SU-DHL-6 (cell line): ENCODE results near the gene STKLD1.
A peak's percentile ranks its signal among the peaks of the same experiment; 100 is the strongest.

ENCODE experiments used
- H2AFZ ChIP-seq: fragments of 200-600 bp; sonication (generic); 2 replicates; pipeline ENCODE4 v1.6.1; 2014; ENCODE audit warnings: low read depth, mild to moderate bottlenecking, moderate library complexity, mixed read lengths, antibody characterized with exemption, low read length; ENCODE audit not compliant: severe bottlenecking
- H3F3A ChIP-seq: fragments of 200-600 bp; shearing (Covaris generic); 2 replicates; pipeline ENCODE4 v1.6.0; 2016; ENCODE audit warnings: antibody characterized with exemption, mild to moderate bottlenecking; ENCODE audit not compliant: insufficient read depth
- H3K27ac ChIP-seq: fragments of 200-600 bp; sonication (generic); 2 replicates; pipeline ENCODE4 v1.5.1; 2016; ENCODE audit warnings: low read depth, mild to moderate bottlenecking, low read length, moderate library complexity, mixed read lengths
- H3K27me3 ChIP-seq: fragments of 200-600 bp; sonication (generic), shearing (Covaris generic); 2 replicates; pipeline ENCODE4 v1.6.0; 2014; ENCODE audit warnings: mild to moderate bottlenecking, low read length
- H3K36me3 ChIP-seq: fragments of 200-600 bp; sonication (generic); 2 replicates; pipeline ENCODE4 v1.6.1; 2014; ENCODE audit warnings: mild to moderate bottlenecking, low read length, mixed read lengths
- H3K4me2 ChIP-seq: fragments of 300-600, 200-600 bp; shearing (Covaris generic), sonication (generic); 2 replicates; pipeline ENCODE4 v1.6.0; 2014; ENCODE audit warnings: low read length, low read depth, mild to moderate bottlenecking; ENCODE audit not compliant: poor library complexity, severe bottlenecking
- H3K4me3 ChIP-seq: fragments of 200-600 bp; sonication (generic); 2 replicates; pipeline ENCODE4 v1.5.1; 2014; ENCODE audit warnings: antibody characterized with exemption, low read length, mild to moderate bottlenecking, mixed read lengths; ENCODE audit not compliant: insufficient read depth, poor library complexity, severe bottlenecking
- H3K79me2 ChIP-seq: fragments of 200-600 bp; sonication (generic); 2 replicates; pipeline ENCODE4 v1.6.1; 2014; ENCODE audit warnings: mild to moderate bottlenecking, low read length, moderate library complexity; ENCODE audit not compliant: insufficient read depth
- H3K9ac ChIP-seq: fragments of 200-600 bp; sonication (generic); 2 replicates; pipeline ENCODE4 v1.7.0; 2014; ENCODE audit warnings: mild to moderate bottlenecking, low read length
- H3K9me2 ChIP-seq: fragments of 200-600 bp; sonication (generic); replicated peaks from 2 replicates; pipeline ENCODE4 v1.6.1; 2014; ENCODE audit warnings: low read length; ENCODE audit not compliant: insufficient read depth
- H3K9me3 ChIP-seq: fragments of 200-600 bp; sonication (generic); 2 replicates; pipeline ENCODE4 v1.6.1; 2014; ENCODE audit warnings: low read length, mixed read lengths; ENCODE audit not compliant: insufficient read depth
- H4K20me1 ChIP-seq: fragments of 200-600 bp; sonication (generic); 2 replicates; pipeline ENCODE4 v1.6.1; 2014; ENCODE audit warnings: low read depth, mild to moderate bottlenecking, antibody characterized with exemption, low read length, moderate library complexity, mixed read lengths
- EZH2phosphoT487 ChIP-seq: fragments of 200-600 bp; sonication (generic), shearing (Covaris generic); conservative IDR thresholded peaks from 2 replicates; pipeline ENCODE4 v1.6.1; 2018; ENCODE audit warnings: mild to moderate bottlenecking, antibody characterized with exemption, low read length, moderate library complexity, mixed read lengths
- TF ChIP-seq, protein P1 (sequence below): fragments of 200-600 bp; sonication (generic); IDR thresholded peaks from one replicate; pipeline ENCODE4 v1.5.1; 2017; ENCODE audit warnings: antibody characterized with exemption, mild to moderate bottlenecking, low read length, moderate library complexity; ENCODE audit not compliant: insufficient read depth, poor library complexity, severe bottlenecking

STKLD1 gene

DNA sequence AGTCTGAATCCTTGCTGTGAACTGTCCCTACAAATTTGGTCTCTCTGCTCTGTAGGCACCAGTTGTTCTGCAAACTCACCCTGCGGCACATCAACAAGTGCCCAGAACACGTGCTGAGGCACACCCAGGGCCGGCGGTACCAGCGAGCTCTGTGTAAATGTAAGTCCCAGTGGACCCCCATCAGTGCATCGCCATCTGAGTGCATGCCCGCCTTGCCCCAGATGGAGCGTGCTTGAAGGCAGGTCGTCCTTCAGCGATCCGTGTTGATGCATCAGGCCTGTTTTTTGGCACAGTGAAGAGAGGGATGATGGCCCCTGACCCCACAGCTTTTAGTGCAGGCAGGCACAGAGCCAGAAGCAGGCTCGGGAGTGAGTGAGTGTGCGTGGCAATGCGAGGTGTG lies 18.5 kb upstream of the STKLD1 start:
- Histone ChIP-seq H4K20me1 (no peaks in the 10 kb centered on the region), H3K4me3 (peak overlapping the region; percentile 80), H3K36me3 (no peaks in the 10 kb centered on the region; the same call in 1 of the 2 replicates), H3K27ac (no peak overlapping the region), H3K79me2 (peaks cover 8% of the 10 kb centered on the region; the same call in 1 of the 2 replicates), H3K9me3 (no peaks in the 10 kb centered on the region), H3F3A (peaks cover 27% of the 10 kb centered on the region), H3K4me2 (peak overlapping the region; percentile 86), H3K9me2 (no peaks in the 10 kb centered on the region), H3K27me3 (no peaks in the 10 kb centered on the region), H2AFZ (no peak overlapping the region), H3K9ac (peak overlapping the region; percentile 85)
- TF ChIP-seq EZH2phosphoT487, result no peak
- TF ChIP-seq, protein P1, sequence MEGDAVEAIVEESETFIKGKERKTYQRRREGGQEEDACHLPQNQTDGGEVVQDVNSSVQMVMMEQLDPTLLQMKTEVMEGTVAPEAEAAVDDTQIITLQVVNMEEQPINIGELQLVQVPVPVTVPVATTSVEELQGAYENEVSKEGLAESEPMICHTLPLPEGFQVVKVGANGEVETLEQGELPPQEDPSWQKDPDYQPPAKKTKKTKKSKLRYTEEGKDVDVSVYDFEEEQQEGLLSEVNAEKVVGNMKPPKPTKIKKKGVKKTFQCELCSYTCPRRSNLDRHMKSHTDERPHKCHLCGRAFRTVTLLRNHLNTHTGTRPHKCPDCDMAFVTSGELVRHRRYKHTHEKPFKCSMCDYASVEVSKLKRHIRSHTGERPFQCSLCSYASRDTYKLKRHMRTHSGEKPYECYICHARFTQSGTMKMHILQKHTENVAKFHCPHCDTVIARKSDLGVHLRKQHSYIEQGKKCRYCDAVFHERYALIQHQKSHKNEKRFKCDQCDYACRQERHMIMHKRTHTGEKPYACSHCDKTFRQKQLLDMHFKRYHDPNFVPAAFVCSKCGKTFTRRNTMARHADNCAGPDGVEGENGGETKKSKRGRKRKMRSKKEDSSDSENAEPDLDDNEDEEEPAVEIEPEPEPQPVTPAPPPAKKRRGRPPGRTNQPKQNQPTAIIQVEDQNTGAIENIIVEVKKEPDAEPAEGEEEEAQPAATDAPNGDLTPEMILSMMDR, result no peak

DNA sequence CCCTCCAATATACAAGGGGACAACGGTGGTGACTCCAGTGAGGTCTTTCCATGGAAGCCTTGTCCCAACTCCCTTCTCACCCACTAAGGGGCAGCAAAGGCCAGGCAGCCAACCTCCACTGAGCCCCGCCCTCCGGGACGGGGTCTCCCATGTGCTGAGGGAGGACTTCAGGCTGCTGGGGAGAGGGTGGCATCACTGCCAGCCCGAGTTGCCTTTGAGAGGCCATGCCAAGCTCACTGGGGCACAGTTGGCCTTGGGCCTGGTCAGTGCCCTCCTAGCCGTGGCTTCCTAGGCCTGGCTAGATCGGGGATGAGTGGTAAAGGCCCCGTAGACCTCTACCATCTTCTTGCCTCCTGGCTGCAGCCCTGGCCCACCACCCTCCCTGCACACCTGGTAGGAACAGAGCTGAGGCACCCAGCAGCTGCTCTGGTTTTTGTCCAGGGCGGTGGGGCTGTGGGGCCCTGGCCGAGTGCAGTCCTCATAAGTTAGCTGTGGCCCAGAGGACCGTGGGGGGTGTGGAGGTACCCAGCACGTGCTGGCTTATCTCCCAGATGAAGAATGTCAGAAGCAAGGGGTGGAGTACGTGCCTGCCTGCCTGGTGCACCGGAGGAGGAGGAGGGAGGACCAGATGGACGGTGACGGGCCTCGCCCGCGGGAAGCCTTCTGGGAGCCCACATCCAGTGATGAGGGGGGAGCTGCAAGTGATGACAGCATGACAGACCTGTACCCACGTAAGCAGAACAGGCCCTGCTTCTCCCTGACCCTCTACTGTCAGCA lies 16.6 kb upstream of the STKLD1 start:
- H3K9me2 ChIP-seq, result no peaks in the 10 kb centered on the region
- H3K79me2 ChIP-seq, result peaks cover 8% of the 10 kb centered on the region; the same call in 1 of the 2 replicates
- H3K27me3 ChIP-seq, result no peaks in the 10 kb centered on the region
- H3K4me3 ChIP-seq, result no peak overlapping the region
- no peak overlapping the region for H2AFZ ChIP-seq
- H3K27ac ChIP-seq, result no peak overlapping the region
- H3K4me2 ChIP-seq, result no peak overlapping the region
- no peaks in the 10 kb centered on the region for H4K20me1 ChIP-seq
- peaks cover 9% of the 10 kb centered on the region; the same call in 1 of the 2 replicates for H3F3A ChIP-seq
- no peak overlapping the region for H3K9ac ChIP-seq
- no peaks in the 10 kb centered on the region; the same call in 1 of the 2 replicates for H3K36me3 ChIP-seq
- no peaks in the 10 kb centered on the region for H3K9me3 ChIP-seq
- TF ChIP-seq, protein P1, result no peak
- TF ChIP-seq EZH2phosphoT487, result no peak

DNA sequence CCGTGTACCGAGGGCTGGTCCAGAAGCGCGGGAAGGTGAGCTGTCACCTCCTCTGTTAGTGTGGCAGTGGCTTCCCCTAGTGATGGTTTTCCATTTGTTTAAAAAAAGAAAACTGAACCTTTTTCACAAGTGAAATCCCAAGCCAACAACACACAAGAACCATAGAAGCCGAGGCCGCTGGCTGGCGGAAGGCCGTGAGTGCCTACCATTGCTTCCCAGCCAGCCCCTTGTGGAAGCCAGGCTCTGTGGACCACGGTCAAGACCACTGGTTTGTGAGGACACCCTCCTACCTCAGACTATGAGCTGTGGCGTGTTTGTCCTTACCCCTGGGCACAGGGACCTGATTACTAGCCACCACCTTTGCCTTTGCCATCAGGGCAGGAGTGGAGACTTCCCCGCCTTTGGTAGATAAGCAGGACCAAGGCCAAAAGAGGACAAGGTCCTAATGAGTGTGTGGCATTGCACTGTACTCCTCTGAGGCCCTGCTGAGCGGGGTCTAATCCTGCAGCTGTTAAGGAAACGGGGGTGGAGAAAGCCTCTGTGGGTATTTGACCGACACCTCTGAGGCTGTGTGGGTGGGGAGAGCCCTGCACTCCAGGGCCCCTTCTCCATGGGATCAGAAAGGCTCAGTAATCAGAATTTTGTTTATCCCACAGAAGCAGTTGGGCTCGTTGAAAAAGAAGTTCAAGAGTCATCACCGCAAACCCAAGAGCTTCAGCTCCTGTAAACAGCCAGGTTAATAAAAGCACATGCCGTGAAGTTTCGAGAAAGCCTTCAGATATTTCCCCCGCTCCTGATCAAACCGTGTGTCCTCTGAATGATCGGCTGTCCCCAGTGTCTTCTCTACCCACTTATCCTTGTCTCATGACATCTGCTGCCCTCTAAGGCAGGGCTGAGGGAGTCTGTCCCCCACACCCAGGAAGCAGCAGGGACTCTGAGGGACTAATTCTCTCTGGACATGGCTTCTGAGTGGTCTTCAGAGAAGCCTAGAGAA lies 15.5 kb upstream of the STKLD1 start:
- no peak overlapping the region for H3K9ac ChIP-seq
- H3F3A ChIP-seq, result peaks cover 6% of the 10 kb centered on the region; the same call in 1 of the 2 replicates
- no peaks in the 10 kb centered on the region for H3K27me3 ChIP-seq
- H4K20me1 ChIP-seq, result no peaks in the 10 kb centered on the region
- H3K27ac ChIP-seq, result no peak overlapping the region
- H3K4me2 ChIP-seq, result no peak overlapping the region
- H3K79me2 ChIP-seq, result peaks cover 8% of the 10 kb centered on the region; the same call in 1 of the 2 replicates
- TF ChIP-seq, protein P1, result no peak
- TF ChIP-seq EZH2phosphoT487, result no peak
- no peaks in the 10 kb centered on the region for H3K9me3 ChIP-seq
- H2AFZ ChIP-seq, result no peak overlapping the region
- H3K4me3 ChIP-seq, result no peak overlapping the region
- H3K9me2 ChIP-seq, result no peaks in the 10 kb centered on the region
- H3K36me3 ChIP-seq, result peaks cover under 1% of the 10 kb centered on the region
